OCI-LY1 (cell line): Measurements from ENCODE around the gene MS4A4A.

Source experiments
- CTCF ChIP-seq: fragments of 200-600 bp; sonication (generic), shearing (Covaris generic); IDR thresholded peaks from 2 replicates; pipeline ENCODE4 v1.5.1; 2017; ENCODE audit warnings: mild to moderate bottlenecking, antibody characterized with exemption, low read length, moderate library complexity, mixed read lengths
- EZH2 ChIP-seq: fragments of 200-600 bp; sonication (generic), shearing (Covaris generic); IDR thresholded peaks from 2 replicates; pipeline ENCODE4 v1.8.0; 2017; ENCODE audit warnings: borderline replicate concordance, mixed run types, mild to moderate bottlenecking, antibody characterized with exemption, low read length, moderate library complexity, mixed read lengths

GRCh38 chr11:60281485-60281884 lies 1.0 kb downstream of the MS4A4A start:
- TF ChIP-seq EZH2: no peak
- no peak for TF ChIP-seq CTCF
